Measurements from ENCODE around the gene RNU6-7. TPM values are rescaled to one million over a fixed set of nuclear protein-coding genes. Genes with fewer than 3 reads are reported as not detected.

The RNU6-7 gene
- total and polyA plus RNA-seq, 2 of the 13 experiments (the other 11 are each of a cell fraction or from before 2014, with no cell fraction given) = under 0.01 TPM; not detected in 1

DNA sequence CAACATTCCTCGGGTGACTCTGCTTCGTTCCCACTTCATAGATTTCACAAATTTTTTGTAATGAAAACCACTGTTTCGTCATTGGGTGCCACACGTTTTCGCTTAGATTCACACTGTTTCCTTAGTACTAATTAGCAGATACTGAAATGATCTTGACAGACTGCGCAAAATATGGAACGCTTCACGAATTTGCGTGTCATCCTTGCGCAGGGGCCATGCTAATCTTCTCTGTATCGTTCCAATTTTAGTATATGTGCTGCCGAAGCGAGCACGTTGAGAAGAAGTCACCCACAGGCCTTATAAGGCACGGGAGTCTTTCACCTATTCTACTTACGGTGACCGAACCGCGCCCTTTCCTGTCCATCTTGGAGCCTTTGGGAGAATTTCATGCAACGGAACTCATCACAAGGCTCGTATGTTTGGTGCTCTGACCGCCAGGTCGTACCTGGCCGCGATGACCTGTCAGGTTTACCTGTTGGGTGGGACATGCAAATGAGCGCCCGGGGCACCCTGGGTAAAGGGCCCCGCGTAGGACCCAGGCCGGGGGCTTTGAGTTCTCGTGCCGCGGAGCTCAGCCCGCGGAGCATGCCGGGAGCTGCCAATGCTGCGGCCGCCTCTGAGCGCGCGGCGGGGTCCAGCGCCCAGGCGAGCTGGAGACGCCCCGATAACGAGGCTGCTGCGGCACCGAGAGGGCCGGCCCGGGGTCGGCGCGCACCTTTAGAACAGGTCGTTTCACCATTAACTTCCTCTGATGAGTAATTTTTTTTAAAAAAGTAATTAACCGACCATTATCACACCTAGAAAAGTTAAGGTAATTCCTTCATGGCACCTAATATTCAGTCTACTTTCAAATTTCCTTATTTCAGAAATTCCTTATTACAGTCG lies 1.4 kb downstream of the RNU6-7 start, which contains the start of gene RNU6-8 (continued):
- TF ChIP-seq, protein P1, sequence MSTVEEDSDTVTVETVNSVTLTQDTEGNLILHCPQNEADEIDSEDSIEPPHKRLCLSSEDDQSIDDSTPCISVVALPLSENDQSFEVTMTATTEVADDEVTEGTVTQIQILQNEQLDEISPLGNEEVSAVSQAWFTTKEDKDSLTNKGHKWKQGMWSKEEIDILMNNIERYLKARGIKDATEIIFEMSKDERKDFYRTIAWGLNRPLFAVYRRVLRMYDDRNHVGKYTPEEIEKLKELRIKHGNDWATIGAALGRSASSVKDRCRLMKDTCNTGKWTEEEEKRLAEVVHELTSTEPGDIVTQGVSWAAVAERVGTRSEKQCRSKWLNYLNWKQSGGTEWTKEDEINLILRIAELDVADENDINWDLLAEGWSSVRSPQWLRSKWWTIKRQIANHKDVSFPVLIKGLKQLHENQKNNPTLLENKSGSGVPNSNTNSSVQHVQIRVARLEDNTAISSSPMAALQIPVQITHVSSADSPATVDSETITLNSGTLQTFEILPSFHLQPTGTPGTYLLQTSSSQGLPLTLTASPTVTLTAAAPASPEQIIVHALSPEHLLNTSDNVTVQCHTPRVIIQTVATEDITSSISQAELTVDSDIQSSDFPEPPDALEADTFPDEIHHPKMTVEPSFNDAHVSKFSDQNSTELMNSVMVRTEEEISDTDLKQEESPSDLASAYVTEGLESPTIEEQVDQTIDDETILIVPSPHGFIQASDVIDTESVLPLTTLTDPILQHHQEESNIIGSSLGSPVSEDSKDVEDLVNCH (CRISPR knock-in tag; IDR thresholded peaks at IDR 0.05) = peak; percentile 95; the same call in 1 of the 2 replicates
- TF ChIP-seq, protein P2, sequence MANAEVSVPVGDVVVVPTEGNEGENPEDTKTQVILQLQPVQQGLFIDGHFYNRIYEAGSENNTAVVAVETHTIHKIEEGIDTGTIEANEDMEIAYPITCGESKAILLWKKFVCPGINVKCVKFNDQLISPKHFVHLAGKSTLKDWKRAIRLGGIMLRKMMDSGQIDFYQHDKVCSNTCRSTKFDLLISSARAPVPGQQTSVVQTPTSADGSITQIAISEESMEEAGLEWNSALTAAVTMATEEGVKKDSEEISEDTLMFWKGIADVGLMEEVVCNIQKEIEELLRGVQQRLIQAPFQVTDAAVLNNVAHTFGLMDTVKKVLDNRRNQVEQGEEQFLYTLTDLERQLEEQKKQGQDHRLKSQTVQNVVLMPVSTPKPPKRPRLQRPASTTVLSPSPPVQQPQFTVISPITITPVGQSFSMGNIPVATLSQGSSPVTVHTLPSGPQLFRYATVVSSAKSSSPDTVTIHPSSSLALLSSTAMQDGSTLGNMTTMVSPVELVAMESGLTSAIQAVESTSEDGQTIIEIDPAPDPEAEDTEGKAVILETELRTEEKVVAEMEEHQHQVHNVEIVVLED (CRISPR knock-in tag; IDR thresholded peaks at IDR 0.05; ENCODE audit: borderline replicate concordance) = peak; percentile 76; the same call in 1 of the 2 replicates
- TF ChIP-seq SRSF1 (optimal IDR thresholded peaks at IDR 0.05; ENCODE audit: low read depth, low read length) (peak; percentile 49), HDAC1 (CRISPR knock-in tag; IDR thresholded peaks at IDR 0.05) (peak; percentile 94), SMYD3 (CRISPR knock-in tag; IDR thresholded peaks at IDR 0.05) (peak; percentile 98), EHMT2 (IDR thresholded peaks at IDR 0.05; ENCODE audit: borderline replicate concordance, low read depth, low read length) (no peak; the same call in 1 of the 2 replicates), DPF2 (CRISPR knock-in tag; IDR thresholded peaks at IDR 0.05; ENCODE audit: borderline replicate concordance, low read depth) (peak; percentile 64; the same call in 1 of the 2 replicates), CTCF (CRISPR knock-in tag; IDR thresholded peaks at IDR 0.05) (no peak; the same call in 1 of the 2 replicates), NFE2 (CRISPR knock-in tag; IDR thresholded peaks at IDR 0.05) (no peak; the same call in 1 of the 2 replicates), THAP11 (CRISPR knock-in tag; IDR thresholded peaks at IDR 0.05) (peak; percentile 84), ZNF124 (CRISPR knock-in tag; IDR thresholded peaks at IDR 0.05) (peak; percentile 93), HMGA1 (CRISPR knock-in tag; conservative IDR thresholded peaks at IDR 0.05) (no peak), IRX3 (CRISPR knock-in tag; IDR thresholded peaks at IDR 0.05; ENCODE audit: borderline replicate concordance, low read depth) (peak; percentile 94; the same call in 1 of the 2 replicates), ZBTB33 (CRISPR knock-in tag; IDR thresholded peaks at IDR 0.05) (peak; percentile 24; the same call in 1 of the 2 replicates), ZNF333 (CRISPR knock-in tag; IDR thresholded peaks at IDR 0.05; ENCODE audit: borderline replicate concordance) (peak; percentile 95), HOXA5 (CRISPR knock-in tag; IDR thresholded peaks at IDR 0.05) (peak; percentile 99), ZFP36 (IDR thresholded peaks at IDR 0.05; ENCODE audit: borderline replicate concordance, low read depth, low read length, partially characterized antibody) (no peak)
- TF ChIP-seq, protein P3, sequence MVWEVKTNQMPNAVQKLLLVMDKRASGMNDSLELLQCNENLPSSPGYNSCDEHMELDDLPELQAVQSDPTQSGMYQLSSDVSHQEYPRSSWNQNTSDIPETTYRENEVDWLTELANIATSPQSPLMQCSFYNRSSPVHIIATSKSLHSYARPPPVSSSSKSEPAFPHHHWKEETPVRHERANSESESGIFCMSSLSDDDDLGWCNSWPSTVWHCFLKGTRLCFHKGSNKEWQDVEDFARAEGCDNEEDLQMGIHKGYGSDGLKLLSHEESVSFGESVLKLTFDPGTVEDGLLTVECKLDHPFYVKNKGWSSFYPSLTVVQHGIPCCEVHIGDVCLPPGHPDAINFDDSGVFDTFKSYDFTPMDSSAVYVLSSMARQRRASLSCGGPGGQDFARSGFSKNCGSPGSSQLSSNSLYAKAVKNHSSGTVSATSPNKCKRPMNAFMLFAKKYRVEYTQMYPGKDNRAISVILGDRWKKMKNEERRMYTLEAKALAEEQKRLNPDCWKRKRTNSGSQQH (CRISPR knock-in tag; IDR thresholded peaks at IDR 0.05; ENCODE audit: low read depth) = peak; percentile 82; the same call in 1 of the 2 replicates
